ENCODE measurements around the gene PFN3. TPM values are rescaled to one million over a fixed set of nuclear protein-coding genes. Genes with fewer than 3 reads are reported as not detected.

The PFN3 gene
- polyA plus RNA-seq, 1 of the 3 experiments (the other 2 are of a cell fraction) = not detected

DNA sequence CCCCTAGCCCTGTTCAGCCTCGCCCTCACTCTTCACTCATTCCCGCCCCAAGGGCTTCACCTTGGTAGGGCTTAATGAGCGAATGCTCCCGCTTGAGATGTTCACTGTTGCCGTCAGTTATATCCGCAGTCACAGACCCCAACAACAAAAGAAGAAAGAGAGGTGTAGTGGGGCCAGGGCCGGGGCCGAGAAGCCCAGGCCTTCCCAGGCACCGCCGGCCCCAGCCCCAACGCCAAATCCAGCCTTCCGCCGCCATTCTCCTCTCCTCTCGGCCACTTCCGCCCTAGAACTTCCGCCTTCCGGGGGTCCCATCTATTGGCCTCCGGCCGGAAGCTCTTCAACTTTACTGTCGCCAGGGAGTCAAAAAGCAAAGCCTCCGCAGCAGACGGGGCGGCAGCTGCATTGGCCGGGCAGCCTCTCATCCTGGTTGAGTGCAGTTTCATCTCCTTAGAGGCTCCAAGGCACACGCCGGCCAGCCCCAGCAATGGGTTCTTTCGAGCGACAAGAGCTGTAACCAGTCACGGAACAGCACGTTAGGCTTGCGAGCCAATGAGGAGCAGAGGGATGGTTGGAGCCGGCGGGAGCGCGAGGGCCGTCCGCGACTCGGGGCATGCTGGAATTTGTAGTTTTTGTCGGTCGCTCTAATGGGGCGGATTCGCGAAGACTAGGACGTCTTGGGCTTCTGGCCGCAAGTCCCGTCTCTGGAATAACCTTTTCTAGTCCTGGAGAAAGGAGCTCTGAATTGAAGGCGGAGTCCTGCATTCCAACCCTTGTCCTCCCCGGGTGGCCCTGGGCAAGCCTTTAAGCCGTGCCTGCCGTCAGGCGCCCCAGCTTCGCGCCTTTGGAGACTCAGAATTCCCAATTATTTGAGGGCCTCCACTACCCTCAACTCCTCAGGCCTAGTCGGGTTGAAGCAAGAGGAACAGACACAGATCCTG lies 48.8 kb downstream of the PFN3 start, which contains the start of gene LMAN2:
Gene LMAN2, minus strand, starts transcription at position 277 of the 938 bp plus-strand sequence. Its CDS starts 21 bp downstream, at position 256.
- POLR2A ChIA-PET = interaction anchor here (0.5 to 2.4 kb wide), 7 partner anchors 9 to 705 kb away, joined by 3 to 18 read pairs (median 5); partner anchors contain the start of genes PRELID1, RAB24 and TSPAN17
- Histone ChIP-seq H3K4me3 (ENCODE audit: low read depth in 2 of 2, low read length in 1 of 2) (peak within 1 kb of the TSS; percentile 96 to 100), H3K4me2 (peak within 1 kb of the TSS; percentile 92), H4K20me1 (ENCODE audit: insufficient read depth) (peaks cover 5% of the 10 kb centered on the region; the same call in 1 of the 2 replicates), H3F3A (replicated peaks; ENCODE audit: insufficient read depth) (no peaks in the 10 kb centered on the region), H3K9me2 (no peaks in the 10 kb centered on the region), H2AFZ (ENCODE audit: low read depth) (peak within 1 kb of the TSS; percentile 96), H3K27ac (ENCODE audit: low read depth in 2 of 2, low read length in 1 of 2) (peak within 1 kb of the TSS; percentile 98), H3K79me2 (ENCODE audit: insufficient read depth) (peaks cover 48% of the 10 kb centered on the region), H3K36me3 (replicated peaks in 1 of 2; ENCODE audit: control insufficient read depth in 1 of 2, insufficient read depth in 2 of 2, low read length in 1 of 2) (peaks cover 16% of the 10 kb centered on the region in 2 experiments), H3K9me3 (no peaks in the 10 kb centered on the region), H3K4me1 (ENCODE audit: control insufficient read depth in 1 of 2, insufficient read depth in 2 of 2, low read depth in 1 of 2, low read length in 1 of 2) (peaks cover 5 to 23% of the 10 kb centered on the region in 2 experiments; a peak in 3 of 4 replicates), H3K27me3 (ENCODE audit: insufficient read depth) (no peaks in the 10 kb centered on the region), H3K9ac (peak within 1 kb of the TSS; percentile 97)
- peak; percentile 95 for DNase-seq
- CTCF ChIA-PET = interaction anchor here (0.6 to 3.0 kb wide), 15 partner anchors 9 to 1459 kb away, joined by 3 to 10 read pairs (median 4); no protein-coding TSS in a partner anchor
- 5% methylated on average over 47 of the region's 55 CpGs for WGBS (ENCODE audit: low lambda C conversion rate)
- TF ChIP-seq, protein P1, sequence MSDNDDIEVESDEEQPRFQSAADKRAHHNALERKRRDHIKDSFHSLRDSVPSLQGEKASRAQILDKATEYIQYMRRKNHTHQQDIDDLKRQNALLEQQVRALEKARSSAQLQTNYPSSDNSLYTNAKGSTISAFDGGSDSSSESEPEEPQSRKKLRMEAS (IDR thresholded peaks at IDR 0.05; ENCODE audit: low read depth) = peak; percentile 65
- TF ChIP-seq, protein P2, sequence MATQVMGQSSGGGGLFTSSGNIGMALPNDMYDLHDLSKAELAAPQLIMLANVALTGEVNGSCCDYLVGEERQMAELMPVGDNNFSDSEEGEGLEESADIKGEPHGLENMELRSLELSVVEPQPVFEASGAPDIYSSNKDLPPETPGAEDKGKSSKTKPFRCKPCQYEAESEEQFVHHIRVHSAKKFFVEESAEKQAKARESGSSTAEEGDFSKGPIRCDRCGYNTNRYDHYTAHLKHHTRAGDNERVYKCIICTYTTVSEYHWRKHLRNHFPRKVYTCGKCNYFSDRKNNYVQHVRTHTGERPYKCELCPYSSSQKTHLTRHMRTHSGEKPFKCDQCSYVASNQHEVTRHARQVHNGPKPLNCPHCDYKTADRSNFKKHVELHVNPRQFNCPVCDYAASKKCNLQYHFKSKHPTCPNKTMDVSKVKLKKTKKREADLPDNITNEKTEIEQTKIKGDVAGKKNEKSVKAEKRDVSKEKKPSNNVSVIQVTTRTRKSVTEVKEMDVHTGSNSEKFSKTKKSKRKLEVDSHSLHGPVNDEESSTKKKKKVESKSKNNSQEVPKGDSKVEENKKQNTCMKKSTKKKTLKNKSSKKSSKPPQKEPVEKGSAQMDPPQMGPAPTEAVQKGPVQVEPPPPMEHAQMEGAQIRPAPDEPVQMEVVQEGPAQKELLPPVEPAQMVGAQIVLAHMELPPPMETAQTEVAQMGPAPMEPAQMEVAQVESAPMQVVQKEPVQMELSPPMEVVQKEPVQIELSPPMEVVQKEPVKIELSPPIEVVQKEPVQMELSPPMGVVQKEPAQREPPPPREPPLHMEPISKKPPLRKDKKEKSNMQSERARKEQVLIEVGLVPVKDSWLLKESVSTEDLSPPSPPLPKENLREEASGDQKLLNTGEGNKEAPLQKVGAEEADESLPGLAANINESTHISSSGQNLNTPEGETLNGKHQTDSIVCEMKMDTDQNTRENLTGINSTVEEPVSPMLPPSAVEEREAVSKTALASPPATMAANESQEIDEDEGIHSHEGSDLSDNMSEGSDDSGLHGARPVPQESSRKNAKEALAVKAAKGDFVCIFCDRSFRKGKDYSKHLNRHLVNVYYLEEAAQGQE (IDR thresholded peaks at IDR 0.05; ENCODE audit: low read depth, low read length) = 0 out of 2 replicates have a peak, but pooled peaks have one; percentile 25
- TF ChIP-seq RFX5 (IDR thresholded peaks at IDR 0.05; ENCODE audit: low read length) (no peak), FOXM1 (IDR thresholded peaks at IDR 0.05; ENCODE audit: low read depth) (no peak), EZH2phosphoT487 (IDR thresholded peaks at IDR 0.05; ENCODE audit: borderline replicate concordance, low read depth) (no peak), RAD21 (IDR thresholded peaks at IDR 0.05; ENCODE audit: low read length) (no peak), GATA2 (CRISPR knock-in tag; IDR thresholded peaks at IDR 0.05) (no peak), FOSL2 (IDR thresholded peaks at IDR 0.05; ENCODE audit: borderline replicate concordance, low read depth) (no peak), POLR2AphosphoS5 (IDR thresholded peaks at IDR 0.05; ENCODE audit: low read depth, low read length) (peak; percentile 81), SMC3 (IDR thresholded peaks at IDR 0.05; ENCODE audit: low read depth, low read length) (no peak), NFIC (IDR thresholded peaks at IDR 0.05; ENCODE audit: borderline replicate concordance) (no peak), RCOR1 (IDR thresholded peaks at IDR 0.05; ENCODE audit: low read length) (no peak; the same call in 1 of the 2 replicates), EP300 (IDR thresholded peaks at IDR 0.05; ENCODE audit: borderline replicate concordance in 1 of 2, low read depth in 1 of 2, low read length in 1 of 2) (no peak), SIN3A (IDR thresholded peaks at IDR 0.05; ENCODE audit: borderline replicate concordance, low read depth, low read length) (peak; percentile 46; the same call in 1 of the 2 replicates), NRF1 (IDR thresholded peaks at IDR 0.05; ENCODE audit: low read depth, low read length) (no peak), TCF12 (IDR thresholded peaks at IDR 0.05) (no peak), FOXJ3 (CRISPR knock-in tag; IDR thresholded peaks at IDR 0.05) (no peak), TEAD4 (IDR thresholded peaks at IDR 0.05; ENCODE audit: borderline replicate concordance, insufficient read depth) (no peak), MXI1 (IDR thresholded peaks at IDR 0.05; ENCODE audit: low read depth, low read length) (peak; percentile 70; the same call in 1 of the 2 replicates), TAF1 (IDR thresholded peaks at IDR 0.05; ENCODE audit: borderline replicate concordance, low read depth, low read length) (peak; percentile 85), CHD2 (IDR thresholded peaks at IDR 0.05; ENCODE audit: low read length, partially characterized antibody) (peak; percentile 92), GABPA (IDR thresholded peaks at IDR 0.05; ENCODE audit: low read depth) (peak; percentile 99), ELF1 (IDR thresholded peaks at IDR 0.05) (peak; percentile 99)
- TF ChIP-seq, protein P3, sequence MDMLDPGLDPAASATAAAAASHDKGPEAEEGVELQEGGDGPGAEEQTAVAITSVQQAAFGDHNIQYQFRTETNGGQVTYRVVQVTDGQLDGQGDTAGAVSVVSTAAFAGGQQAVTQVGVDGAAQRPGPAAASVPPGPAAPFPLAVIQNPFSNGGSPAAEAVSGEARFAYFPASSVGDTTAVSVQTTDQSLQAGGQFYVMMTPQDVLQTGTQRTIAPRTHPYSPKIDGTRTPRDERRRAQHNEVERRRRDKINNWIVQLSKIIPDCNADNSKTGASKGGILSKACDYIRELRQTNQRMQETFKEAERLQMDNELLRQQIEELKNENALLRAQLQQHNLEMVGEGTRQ (IDR thresholded peaks at IDR 0.05; ENCODE audit: borderline replicate concordance, low read depth, low read length) = no peak
- TF ChIP-seq, protein P4, sequence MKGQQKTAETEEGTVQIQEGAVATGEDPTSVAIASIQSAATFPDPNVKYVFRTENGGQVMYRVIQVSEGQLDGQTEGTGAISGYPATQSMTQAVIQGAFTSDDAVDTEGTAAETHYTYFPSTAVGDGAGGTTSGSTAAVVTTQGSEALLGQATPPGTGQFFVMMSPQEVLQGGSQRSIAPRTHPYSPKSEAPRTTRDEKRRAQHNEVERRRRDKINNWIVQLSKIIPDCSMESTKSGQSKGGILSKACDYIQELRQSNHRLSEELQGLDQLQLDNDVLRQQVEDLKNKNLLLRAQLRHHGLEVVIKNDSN (IDR thresholded peaks at IDR 0.05; ENCODE audit: borderline replicate concordance, low read depth) = no peak
- TF ChIP-seq, protein P5, sequence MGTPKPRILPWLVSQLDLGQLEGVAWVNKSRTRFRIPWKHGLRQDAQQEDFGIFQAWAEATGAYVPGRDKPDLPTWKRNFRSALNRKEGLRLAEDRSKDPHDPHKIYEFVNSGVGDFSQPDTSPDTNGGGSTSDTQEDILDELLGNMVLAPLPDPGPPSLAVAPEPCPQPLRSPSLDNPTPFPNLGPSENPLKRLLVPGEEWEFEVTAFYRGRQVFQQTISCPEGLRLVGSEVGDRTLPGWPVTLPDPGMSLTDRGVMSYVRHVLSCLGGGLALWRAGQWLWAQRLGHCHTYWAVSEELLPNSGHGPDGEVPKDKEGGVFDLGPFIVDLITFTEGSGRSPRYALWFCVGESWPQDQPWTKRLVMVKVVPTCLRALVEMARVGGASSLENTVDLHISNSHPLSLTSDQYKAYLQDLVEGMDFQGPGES (IDR thresholded peaks at IDR 0.05; ENCODE audit: low read depth, low read length) = peak; percentile 68
